ENCODE data around the gene ENG. TPM values are rescaled to one million over a fixed set of nuclear protein-coding genes. Genes with fewer than 3 reads are reported as not detected.
A peak's percentile ranks its signal among the peaks of the same experiment; 100 is the strongest.

ENG gene
- total RNA-seq, 3 donors from 2014 or later (not counting 1 experiment from before 2014, with no cell fraction given) = 8.5 to 13.6 (median 12.3) TPM

GRCh38 chr9:127895811-127896210 is 41.4 kb upstream of the ENG start:
- Histone ChIP-seq H3K27ac (ENCODE audit: low read length) (no peak overlapping the region), H3K4me1 (ENCODE audit: control insufficient read depth, insufficient read depth, low read length) (peaks cover 44% of the 10 kb centered on the region), H3K4me3 (ENCODE audit: low read length) (no peak overlapping the region), H3K27me3 (ENCODE audit: control insufficient read depth, insufficient read depth, low read length) (no peaks in the 10 kb centered on the region), H3K9me3 (ENCODE audit: control insufficient read depth, insufficient read depth, low read length) (peaks cover 10% of the 10 kb centered on the region), H3K36me3 (ENCODE audit: control insufficient read depth, insufficient read depth, low read length) (peaks cover 50% of the 10 kb centered on the region)
- Mint-ChIP-seq H3K36me3 (peaks cover 21% of the 10 kb centered on the region), H3K4me3 (peak overlapping the region; percentile 60), H3K4me1 (peaks cover 34 to 62% of the 10 kb centered on the region in 2 donors), H3K27ac (peak overlapping the region; percentile 29 to 43), H3K9me3 (no peaks in the 10 kb centered on the region), H3K27me3 (ENCODE audit: low read depth in 2 of 2) (no peaks in the 10 kb centered on the region)
- 95% methylated on average over 8 of the region's 8 CpGs for WGBS (ENCODE audit: insufficient coverage)
- intact Hi-C loops (cut with micrococcal nuclease) = no loop called here
- TF ChIP-seq CTCF (IDR thresholded peaks at IDR 0.05) = no peak
- DNase-seq (no peak), ATAC-seq (no peak)

- H3K27ac Mint-ChIP-seq = peak overlapping the region; percentile 63 to 67
- no peak overlapping the region for H3K4me3 ChIP-seq (ENCODE audit: low read length)
- H3K27me3 ChIP-seq (ENCODE audit: control insufficient read depth, insufficient read depth, low read length) = no peaks in the 10 kb centered on the region
- H3K9me3 Mint-ChIP-seq = no peaks in the 10 kb centered on the region
- ATAC-seq (no peak), DNase-seq (no peak)
- no peaks in the 10 kb centered on the region for H3K27me3 Mint-ChIP-seq (ENCODE audit: low read depth in 2 of 2)
- H3K4me3 Mint-ChIP-seq = no peak overlapping the region
- peaks cover 10% of the 10 kb centered on the region for H3K9me3 ChIP-seq (ENCODE audit: control insufficient read depth, insufficient read depth, low read length)
- H3K36me3 ChIP-seq (ENCODE audit: control insufficient read depth, insufficient read depth, low read length) = peaks cover 63% of the 10 kb centered on the region
- H3K4me1 Mint-ChIP-seq = peaks cover 31 to 57% of the 10 kb centered on the region in 2 donors
- no peak for TF ChIP-seq CTCF (IDR thresholded peaks at IDR 0.05)
- no peak overlapping the region for H3K27ac ChIP-seq (ENCODE audit: low read length)
- H3K4me1 ChIP-seq (ENCODE audit: control insufficient read depth, insufficient read depth, low read length) = peaks cover 26% of the 10 kb centered on the region
- WGBS (ENCODE audit: insufficient coverage) = 96% methylated on average over 4 of the region's 4 CpGs
- intact Hi-C loops (cut with micrococcal nuclease) = no loop called here
- H3K36me3 Mint-ChIP-seq = peaks cover 21% of the 10 kb centered on the region
Observed at GRCh38 chr9:127893392-127893791, 38.9 kb upstream of the ENG start.

DNA sequence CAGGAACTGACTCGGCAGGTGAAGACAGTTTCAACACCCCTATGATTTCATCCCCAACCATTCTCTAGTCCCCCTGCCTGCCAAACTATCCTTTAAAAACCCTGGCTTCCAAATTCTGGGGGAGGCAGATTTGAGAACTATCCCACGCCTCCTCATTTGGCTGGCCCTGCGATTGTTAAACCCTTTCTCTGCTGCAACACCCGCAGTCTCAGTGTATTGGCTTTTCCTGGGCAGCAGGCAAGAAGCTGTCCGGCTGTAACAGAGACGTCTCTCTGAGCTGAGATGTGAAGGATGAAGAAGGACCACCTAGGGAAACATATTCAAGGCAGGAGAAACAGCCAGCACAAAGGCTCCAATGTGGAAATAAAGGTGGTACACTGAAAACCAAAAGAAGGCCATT is 38.4 kb upstream of the ENG start:
- intact Hi-C loops (cut with micrococcal nuclease) = no loop called here
- Mint-ChIP-seq H3K36me3 (peaks cover 21% of the 10 kb centered on the region), H3K4me1 (peaks cover 30 to 55% of the 10 kb centered on the region in 2 donors), H3K9me3 (no peaks in the 10 kb centered on the region), H3K27ac (peak overlapping the region; percentile 67 to 69), H3K4me3 (no peak overlapping the region), H3K27me3 (ENCODE audit: low read depth in 2 of 2) (no peaks in the 10 kb centered on the region)
- Histone ChIP-seq H3K27ac (ENCODE audit: low read length) (no peak overlapping the region), H3K4me3 (ENCODE audit: low read length) (no peak overlapping the region), H3K36me3 (ENCODE audit: control insufficient read depth, insufficient read depth, low read length) (peaks cover 65% of the 10 kb centered on the region), H3K27me3 (ENCODE audit: control insufficient read depth, insufficient read depth, low read length) (no peaks in the 10 kb centered on the region), H3K9me3 (ENCODE audit: control insufficient read depth, insufficient read depth, low read length) (peaks cover 10% of the 10 kb centered on the region), H3K4me1 (ENCODE audit: control insufficient read depth, insufficient read depth, low read length) (peaks cover 21% of the 10 kb centered on the region)
- TF ChIP-seq CTCF (IDR thresholded peaks at IDR 0.05) = no peak
- no peak for DNase-seq
- no peak for ATAC-seq
- 96% methylated on average over 6 of the region's 6 CpGs for WGBS (ENCODE audit: insufficient coverage)

DNA sequence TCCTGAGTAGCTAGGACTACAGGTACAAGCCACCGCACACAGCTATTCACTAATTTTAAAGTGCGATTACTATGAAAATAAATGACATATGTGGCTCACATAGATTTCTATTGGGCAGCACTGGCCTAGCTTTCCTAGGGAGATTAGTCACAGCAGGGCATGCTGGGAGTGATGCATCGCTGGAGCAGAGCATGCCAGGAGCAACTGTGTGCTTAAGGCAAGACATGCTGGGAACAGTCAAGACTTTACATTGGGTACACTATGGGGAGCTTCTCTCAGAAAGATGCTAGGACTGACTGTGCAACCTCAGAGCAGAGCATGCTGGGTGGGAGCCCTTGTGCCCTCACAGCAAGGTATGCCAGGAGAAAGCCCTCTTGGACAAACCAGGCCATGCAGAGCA is 35.6 kb upstream of the ENG start:
- peaks cover 3% of the 10 kb centered on the region for H3K4me1 ChIP-seq (ENCODE audit: control insufficient read depth, insufficient read depth, low read length)
- no peak overlapping the region for H3K27ac Mint-ChIP-seq
- no peaks in the 10 kb centered on the region for H3K27me3 ChIP-seq (ENCODE audit: control insufficient read depth, insufficient read depth, low read length)
- H3K36me3 ChIP-seq (ENCODE audit: control insufficient read depth, insufficient read depth, low read length) = peaks cover 77% of the 10 kb centered on the region
- H3K9me3 Mint-ChIP-seq = no peaks in the 10 kb centered on the region
- H3K36me3 Mint-ChIP-seq = peaks cover 21% of the 10 kb centered on the region
- H3K9me3 ChIP-seq (ENCODE audit: control insufficient read depth, insufficient read depth, low read length) = peaks cover 7% of the 10 kb centered on the region
- no peak for TF ChIP-seq CTCF (IDR thresholded peaks at IDR 0.05)
- H3K4me3 Mint-ChIP-seq = no peak overlapping the region
- peaks cover 22 to 41% of the 10 kb centered on the region in 2 donors for H3K4me1 Mint-ChIP-seq
- no peak for DNase-seq
- H3K27ac ChIP-seq (ENCODE audit: low read length) = no peak overlapping the region
- H3K4me3 ChIP-seq (ENCODE audit: low read length) = no peak overlapping the region
- H3K27me3 Mint-ChIP-seq (ENCODE audit: low read depth in 2 of 2) = no peaks in the 10 kb centered on the region
- ATAC-seq = no peak
- WGBS (ENCODE audit: insufficient coverage) = 99% methylated on average over 3 of the region's 3 CpGs
- intact Hi-C loops (cut with micrococcal nuclease) = no loop called here

All from natural killer cell (primary cell).